Retinal pigment epithelial cell (primary cell): ENCODE measurements around the gene ANKRD33.

Source experiments
- DNase-seq: peaks from one replicate; pipeline ENCODE4 v3.0.0-alpha.2; 2010; ENCODE audit warnings: low read depth
- H3K4me3 ChIP-seq: 2 replicates; pipeline ENCODE4 v1.5.1; 2011; ENCODE audit warnings: mild to moderate bottlenecking, low read length, control low read depth, moderate library complexity
- CTCF ChIP-seq: conservative IDR thresholded peaks from 2 replicates; pipeline ENCODE4 v1.5.1; 2011; ENCODE audit warnings: low read depth, low read length, control low read depth, inconsistent platforms

Gene ANKRD33

DNA sequence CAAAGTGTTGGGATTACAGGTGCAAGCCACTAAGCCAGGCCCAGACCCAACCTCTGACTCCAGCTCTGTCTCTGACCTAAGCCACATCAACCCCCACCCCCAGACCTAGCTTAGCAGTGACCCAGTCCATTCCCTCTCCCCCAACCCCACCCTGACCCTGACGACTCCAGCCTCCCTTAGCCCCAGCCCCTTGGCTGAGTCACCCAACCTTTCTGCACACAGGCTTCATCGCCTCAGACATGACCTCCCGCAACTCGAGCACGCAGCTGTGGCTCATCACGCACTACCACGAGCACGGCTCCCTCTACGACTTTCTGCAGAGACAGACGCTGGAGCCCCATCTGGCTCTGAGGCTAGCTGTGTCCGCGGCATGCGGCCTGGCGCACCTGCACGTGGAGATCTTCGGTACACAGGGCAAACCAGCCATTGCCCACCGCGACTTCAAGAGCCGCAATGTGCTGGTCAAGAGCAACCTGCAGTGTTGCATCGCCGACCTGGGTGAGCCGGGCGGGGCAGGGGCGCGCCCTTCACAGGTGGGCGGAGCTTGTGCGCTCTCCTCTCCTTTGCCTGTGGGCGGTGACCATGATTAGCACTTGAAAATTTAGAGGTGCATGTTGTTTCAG is 27.2 kb downstream of the ANKRD33 start:
- no peak overlapping the region for H3K4me3 ChIP-seq
- TF ChIP-seq CTCF = no peak
- DNase-seq = no peak

DNA sequence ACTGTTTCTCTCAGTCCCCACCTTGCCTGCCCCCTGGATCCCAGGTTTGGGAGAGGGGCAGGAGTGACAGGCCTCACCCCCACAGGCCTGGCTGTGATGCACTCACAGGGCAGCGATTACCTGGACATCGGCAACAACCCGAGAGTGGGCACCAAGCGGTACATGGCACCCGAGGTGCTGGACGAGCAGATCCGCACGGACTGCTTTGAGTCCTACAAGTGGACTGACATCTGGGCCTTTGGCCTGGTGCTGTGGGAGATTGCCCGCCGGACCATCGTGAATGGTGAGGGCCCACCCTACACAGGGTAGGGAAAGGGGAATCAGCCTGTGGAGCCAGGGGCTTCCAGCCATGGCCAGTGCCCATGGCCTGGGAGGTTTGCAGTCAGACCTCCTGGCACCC is 28.0 kb downstream of the ANKRD33 start:
- DNase-seq = no peak
- no peak for TF ChIP-seq CTCF
- no peak overlapping the region for H3K4me3 ChIP-seq

DNA sequence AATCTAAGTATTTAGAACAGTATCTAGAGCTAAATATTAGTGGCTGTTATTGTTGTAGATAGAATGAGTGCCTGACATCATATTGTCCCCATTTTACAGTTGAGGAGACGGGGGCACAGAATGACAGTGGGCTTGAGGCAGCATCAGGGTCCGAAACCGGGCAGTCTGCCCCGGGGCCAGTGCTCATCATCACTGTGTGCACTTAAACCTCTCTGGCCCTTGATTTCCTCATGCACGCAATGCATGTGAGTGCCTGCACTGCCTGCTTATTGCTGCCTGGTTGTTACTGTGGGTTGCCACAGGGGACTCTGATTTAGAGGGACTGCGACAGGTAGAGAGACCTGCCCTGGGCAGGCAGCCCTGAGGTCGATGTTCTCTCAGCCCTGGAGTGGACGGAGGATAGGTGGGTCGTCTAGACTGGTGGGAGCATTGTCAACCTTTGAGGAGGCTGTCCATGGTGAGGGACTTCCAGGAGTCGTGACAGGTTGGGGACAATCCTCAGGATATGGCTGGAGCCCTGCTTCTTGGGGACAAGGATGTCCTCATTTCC is 29.2 kb downstream of the ANKRD33 start:
- no peak for TF ChIP-seq CTCF
- H3K4me3 ChIP-seq = no peak overlapping the region
- DNase-seq = no peak

GRCh38 chr12:51917746-51918453 is 30.0 kb downstream of the ANKRD33 start:
- no peak for DNase-seq
- no peak for TF ChIP-seq CTCF
- H3K4me3 ChIP-seq = no peak overlapping the region

DNA sequence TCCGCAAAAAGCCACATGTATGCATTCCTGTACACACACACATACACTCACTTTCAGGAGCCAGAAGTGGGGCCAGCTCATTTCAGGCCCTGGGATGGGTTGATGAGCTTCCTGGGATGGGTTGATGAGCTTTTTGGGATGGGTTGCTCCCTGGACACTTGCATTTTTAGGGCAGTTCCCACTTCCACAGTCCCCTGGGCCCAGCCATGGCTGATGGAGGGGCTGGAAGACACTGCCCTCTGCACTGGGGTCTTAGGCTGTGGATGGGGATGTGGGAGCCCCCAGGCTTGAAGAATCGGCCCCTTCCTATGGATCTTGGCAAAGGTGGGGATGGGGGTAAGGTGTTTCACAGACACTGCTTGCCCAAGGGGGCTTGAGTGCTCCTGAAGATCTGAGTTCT is 32.1 kb downstream of the ANKRD33 start:
- DNase-seq = no peak
- TF ChIP-seq CTCF = no peak

DNA sequence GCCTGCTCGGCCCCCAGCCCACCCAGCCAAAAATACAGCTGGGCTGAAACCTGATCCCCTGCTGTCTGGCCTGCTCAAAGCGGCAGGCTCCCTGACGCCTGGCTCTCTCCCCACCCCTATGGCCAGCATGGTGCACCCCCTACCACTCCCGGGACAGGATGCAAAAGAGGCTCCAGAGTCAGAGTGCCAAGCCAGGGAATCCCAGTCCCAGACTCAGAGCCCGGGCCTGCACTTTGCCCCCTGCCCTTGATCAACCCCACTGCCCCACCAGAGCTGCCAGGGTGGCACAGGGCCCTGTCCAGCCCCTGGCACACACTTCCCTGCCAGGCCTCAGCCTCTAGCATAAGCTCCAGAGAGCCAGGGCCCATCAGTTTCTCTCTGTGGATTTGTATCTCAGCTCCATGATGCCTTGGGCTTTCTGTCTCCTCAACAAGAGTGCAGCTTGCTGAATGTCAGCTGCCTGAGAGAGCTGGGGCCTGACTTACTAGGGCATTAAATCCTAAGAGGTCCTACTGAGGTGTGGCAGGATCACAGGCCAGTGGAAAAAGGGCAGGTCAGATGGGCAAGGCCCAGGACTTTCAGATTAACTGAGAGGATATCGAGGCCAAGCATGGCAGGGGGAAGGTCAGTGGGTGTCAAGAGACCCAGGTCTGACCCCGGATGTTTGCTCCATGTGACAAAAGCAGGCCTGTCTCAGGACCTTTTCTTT is 33.3 kb downstream of the ANKRD33 start:
- no peak overlapping the region for H3K4me3 ChIP-seq
- no peak for DNase-seq
- no peak for TF ChIP-seq CTCF

More for the DNA sequence above, 32.1 kb downstream of the ANKRD33 start:
- no peak overlapping the region for H3K4me3 ChIP-seq
